A549 (cell line): Measurements from ENCODE around the gene NFATC3. TPM values are rescaled to one million over a fixed set of nuclear protein-coding genes. Genes with fewer than 3 reads are reported as not detected.

Source experiments
- ATAC-seq, 2 experiments: fragments of 200-7000 bp in 1 of 2; fragments of >200 bp in 1 of 2; cut with Nextera tagmentation in 1 of 2; cut with Tn5 transposase in 1 of 2; 3 replicates each; pipeline versions ENCODE4 v1.8.0 to v1.9.1; 2018 to 2020; ENCODE audit warnings: mild to moderate bottlenecking in 1 of 2, moderate library complexity in 1 of 2
- CTCF ChIA-PET: fragments of 300-600 bp; sonication (Branson Sonifier 250); formaldehyde crosslinking; extraction: SDS; loops from one replicate; lab custom pipeline; 2021; ENCODE audit warnings: antibody characterized with exemption, inconsistent platforms; lab: Yijun Ruan, JAX
- POLR2A ChIA-PET: fragments of 350-600 bp; formaldehyde crosslinking; extraction: SDS; loops from one replicate; lab custom pipeline; 2021; ENCODE audit warnings: antibody characterized with exemption, inconsistent platforms; lab: Yijun Ruan, JAX
- DNase-seq, 2 experiments: peaks; one replicate each; pipeline versions ENCODE4 v3.0.0 to v3.0.0-alpha.2; 2011 to 2016; ENCODE audit warnings: low read depth in 1 of 2, low spot score in 1 of 2
- FAIRE-seq: peaks from 2 replicates; lab custom pipeline; 2011; peaks lifted over from hg19 to GRCh38; lab: Jason Lieb, UNC
- H3K27ac ChIP-seq, 2 experiments: fragments of >200 bp; sonication (Bioruptor Twin); formaldehyde crosslinking; 3 replicates each; pipeline ENCODE4 v1.5.1; 2016 to 2017
- H3K4me1 ChIP-seq: fragments of >200 bp; sonication (Bioruptor Twin); formaldehyde crosslinking; 3 replicates; pipeline ENCODE4 v1.6.1; 2016
- H3K4me2 ChIP-seq: fragments of >200 bp; sonication (Bioruptor Twin); formaldehyde crosslinking; 3 replicates; pipeline ENCODE4 v1.6.1; 2016
- H3K4me3 ChIP-seq: fragments of >200 bp; sonication (Bioruptor Twin); formaldehyde crosslinking; 3 replicates; pipeline ENCODE4 v1.5.1; 2016
- H3K9me3 ChIP-seq: fragments of >200 bp; sonication (Bioruptor Twin); formaldehyde crosslinking; 3 replicates; pipeline ENCODE4 v1.6.1; 2016
- CBX2 ChIP-seq: fragments of 200-600 bp; sonication (generic); IDR thresholded peaks from 2 replicates; pipeline ENCODE4 v1.6.1; 2016; ENCODE audit warnings: low read depth, mild to moderate bottlenecking, borderline replicate concordance
- CHD2 ChIP-seq: fragments of 150-350 bp; IDR thresholded peaks from 2 replicates; pipeline ENCODE4 v1.6.1; 2014; ENCODE audit warnings: low read length; ENCODE audit not compliant: partially characterized antibody
- CHD4 ChIP-seq: fragments of 200-600 bp; sonication (generic); IDR thresholded peaks from 2 replicates; pipeline ENCODE4 v1.6.1; 2016; ENCODE audit warnings: antibody characterized with exemption, mild to moderate bottlenecking, borderline replicate concordance
- EP300 ChIP-seq, 2 experiments: fragments of >200 bp; sonication (Bioruptor Twin); formaldehyde crosslinking; IDR thresholded peaks; 2 replicates in 1 of 2; 3 replicates in 1 of 2; pipeline ENCODE4 v1.6.1; 2016 to 2017
- ESRRA ChIP-seq: fragments of 150-350 bp; IDR thresholded peaks from 2 replicates; pipeline ENCODE4 v1.6.1; 2014; ENCODE audit warnings: mild to moderate bottlenecking, low read length, borderline replicate concordance
- FOSL2 ChIP-seq, 2 experiments: fragments of 450-650 bp in 1 of 2; fragments of >200 bp in 1 of 2; sonication (Bioruptor Twin) in 1 of 2; formaldehyde crosslinking; IDR thresholded peaks; 2 replicates each; pipeline versions ENCODE4 v1.5.0 to v1.6.1; 2016 to 2020; ENCODE audit warnings: mild to moderate bottlenecking in 1 of 2, moderate library complexity in 1 of 2
- GATA3 ChIP-seq: IDR thresholded peaks from 2 replicates; pipeline ENCODE4 v1.6.1; 2012; ENCODE audit warnings: borderline replicate concordance
- HDAC2 ChIP-seq: fragments of 200-600 bp; sonication (generic); IDR thresholded peaks from 2 replicates; pipeline ENCODE4 v1.6.1; 2016
- HEYL ChIP-seq: fragments of 250-450 bp; sonication (Bioruptor Pico); IDR thresholded peaks from 2 replicates; pipeline ENCODE4 v1.8.0; 2021; ENCODE audit warnings: mild to moderate bottlenecking, moderate library complexity
- HOXB13 ChIP-seq: fragments of 250-450 bp; sonication (Bioruptor Pico); IDR thresholded peaks from 2 replicates; pipeline ENCODE4 v1.5.0; 2020; ENCODE audit warnings: low read depth, mild to moderate bottlenecking, moderate library complexity
- MAZ ChIP-seq: fragments of 150-350 bp; IDR thresholded peaks from 2 replicates; pipeline ENCODE4 v1.6.1; 2014; ENCODE audit warnings: antibody characterized with exemption, low read depth, low read length, borderline replicate concordance
- NPAS2 ChIP-seq: fragments of 250-450 bp; sonication (Bioruptor Pico); IDR thresholded peaks from 2 replicates; pipeline ENCODE4 v1.8.0; 2022; ENCODE audit warnings: mild to moderate bottlenecking, moderate library complexity, borderline replicate concordance
- NR3C1 ChIP-seq: fragments of >200 bp; sonication (Bioruptor Twin); formaldehyde crosslinking; IDR thresholded peaks from 3 replicates; pipeline ENCODE4 v1.6.1; 2017
- RAD21 ChIP-seq, 2 experiments: fragments of >200 bp in 1 of 2; sonication (Bioruptor Twin) in 1 of 2; formaldehyde crosslinking in 1 of 2; IDR thresholded peaks in 1 of 2; conservative IDR thresholded peaks in 1 of 2; 2 replicates in 1 of 2; 3 replicates in 1 of 2; pipeline ENCODE4 v1.6.1; 2012 to 2018; ENCODE audit warnings: inconsistent platforms in 1 of 2
- RARB ChIP-seq: fragments of 250-450 bp; sonication (Bioruptor Pico); IDR thresholded peaks from 2 replicates; pipeline ENCODE4 v1.8.0; 2021; ENCODE audit warnings: mild to moderate bottlenecking, moderate library complexity
- SMC3 ChIP-seq: fragments of >200 bp; sonication (Bioruptor Twin); formaldehyde crosslinking; IDR thresholded peaks from 3 replicates; pipeline ENCODE4 v1.6.1; 2018; ENCODE audit warnings: inconsistent platforms
- TFCP2L1 ChIP-seq: fragments of 250-450 bp; sonication (Bioruptor Pico); IDR thresholded peaks from 2 replicates; pipeline ENCODE4 v1.5.0; 2021; ENCODE audit warnings: mild to moderate bottlenecking
- WGBS: methylation state at CpG from one replicate; pipeline ENCODE4 v1.1.6; 2017; ENCODE audit errors: missing lambda C conversion rate; 5-methylcytosine and 5-hydroxymethylcytosine counted together
- polyA plus RNA-seq, 4 experiments: library from polyadenylated mRNA; depleted of rRNA in 3 of 4; stranded (reverse); fragments of >200 nt; fragmentation: RNase III in 1 of 4; extraction: RNeasy Plus Mini Kit Qiagen cat#74134 plus additional on column Dnase treatment in 1 of 4; gene quantifications; 2 replicates in 3 of 4; 3 replicates in 1 of 4; pipeline ENCODE4 v1.2.3, GENCODE V29; 2011 to 2017
- TF ChIP-seq, protein P1 (sequence below): IDR thresholded peaks from 2 replicates; pipeline ENCODE4 v1.6.1; 2012; ENCODE audit warnings: low read depth, borderline replicate concordance
- TF ChIP-seq, protein P2 (sequence below): fragments of >200 bp; sonication (Bioruptor Twin); formaldehyde crosslinking; IDR thresholded peaks from 2 replicates; pipeline ENCODE4 v1.6.1; 2016
- TF ChIP-seq, protein P3 (sequence below): fragments of >200 bp; sonication (Bioruptor Twin); formaldehyde crosslinking; IDR thresholded peaks from 3 replicates; pipeline ENCODE4 v1.5.1; 2016
- TF ChIP-seq, protein P4 (sequence below): fragments of 250-450 bp; sonication (Bioruptor Pico); IDR thresholded peaks from 2 replicates; pipeline ENCODE4 v1.5.0; 2021; ENCODE audit warnings: mild to moderate bottlenecking, moderate library complexity, borderline replicate concordance

Gene NFATC3
- polyA plus RNA-seq, 2 of the 4 experiments (the other 2 are of a cell fraction) = 13.3 to 23.9 TPM

DNA sequence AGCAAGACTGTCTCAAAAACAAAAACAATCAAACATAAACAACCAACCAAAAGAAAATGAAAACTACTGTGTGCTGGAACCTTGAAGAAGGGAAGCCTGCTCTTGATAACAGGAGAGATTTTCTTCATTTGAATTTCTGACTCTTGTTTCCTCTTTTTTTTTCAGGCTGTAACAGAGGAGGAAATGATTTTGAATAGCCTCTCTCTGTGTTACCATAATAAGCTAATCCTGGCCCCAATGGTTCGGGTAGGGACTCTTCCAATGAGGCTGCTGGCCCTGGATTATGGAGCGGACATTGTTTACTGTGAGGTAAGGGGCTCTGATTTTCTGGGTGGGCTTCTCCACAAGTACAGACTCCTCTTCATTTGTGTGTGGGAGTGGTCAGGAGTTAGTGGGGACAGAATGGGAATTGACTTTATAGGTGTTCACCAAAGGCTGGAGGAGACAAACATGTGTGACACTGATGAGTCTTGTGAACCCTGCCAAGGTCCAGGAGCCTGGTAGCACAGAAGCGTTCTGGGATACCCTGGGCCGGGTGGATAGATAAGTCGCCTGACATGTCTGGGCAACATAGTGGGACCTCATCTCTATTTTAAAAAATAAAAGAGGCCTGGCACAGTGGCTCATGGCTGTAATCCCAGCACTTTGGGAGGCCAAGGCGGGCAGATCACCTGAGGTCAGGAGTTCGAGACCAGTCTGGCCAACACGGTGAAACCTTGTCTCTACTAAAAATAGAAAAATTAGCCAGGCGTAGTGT lies 47.2 kb upstream of the NFATC3 start:
- CTCF ChIA-PET = interaction anchor here (0.7 to 1.6 kb wide), 5 partner anchors 9 to 54 kb away, joined by 3 to 5 read pairs (median 3); no protein-coding TSS in a partner anchor
- ATAC-seq = no peak

DNA sequence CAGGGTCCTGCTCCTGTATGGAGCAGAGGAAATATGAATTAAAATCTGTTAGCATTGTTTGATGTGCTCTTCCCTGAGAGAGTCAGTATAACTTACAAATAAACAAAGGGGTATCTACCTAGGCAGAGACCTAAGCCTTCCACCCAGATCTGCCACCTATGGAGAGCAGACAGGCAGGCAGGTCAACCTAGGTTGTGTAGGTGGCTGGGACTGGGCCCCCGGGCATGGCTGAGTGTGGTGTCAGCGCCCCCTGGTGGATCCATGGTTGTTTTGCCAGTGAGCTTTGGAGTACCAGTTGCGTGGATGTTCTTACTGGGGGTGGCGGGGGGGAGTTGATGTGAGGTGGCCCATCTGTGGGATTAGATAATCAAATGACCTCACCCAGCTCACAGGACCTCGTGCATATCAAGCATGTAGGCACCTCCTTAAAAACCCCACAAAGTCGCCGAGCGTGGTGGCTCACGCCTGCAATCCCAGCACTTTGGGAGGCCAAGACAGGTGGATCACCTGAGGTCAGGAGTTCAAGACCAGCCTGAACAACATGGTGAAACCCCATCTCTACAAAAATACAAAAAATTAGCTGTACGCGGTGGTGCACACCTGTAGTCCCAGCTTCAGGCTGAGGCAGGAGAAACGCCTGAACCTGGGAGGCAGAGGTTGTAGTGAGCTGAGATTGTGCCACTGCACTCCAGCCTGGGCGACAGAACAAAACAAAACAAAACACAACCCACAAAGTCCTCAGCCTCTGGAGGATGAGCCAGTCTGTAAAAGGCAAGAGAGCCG lies 44.5 kb upstream of the NFATC3 start:
- H3K27ac ChIP-seq = no peak overlapping the region
- CTCF ChIA-PET = interaction anchor here (0.5 to 3.8 kb wide), 37 partner anchors 9 to 555 kb away, joined by 3 to 21 read pairs (median 5); partner anchors contain the start of genes DDX28, DUS2 and NFATC3
- WGBS = 91% methylated on average over 9 of the region's 14 CpGs

More for the DNA sequence above, 47.2 kb upstream of the NFATC3 start:
- Histone ChIP-seq H3K9me3 (no peaks in the 10 kb centered on the region), H3K4me2 (no peak overlapping the region), H3K4me3 (no peak overlapping the region), H3K27ac (no peak overlapping the region), H3K4me1 (no peaks in the 10 kb centered on the region)
- WGBS = 94% methylated on average over 9 of the region's 9 CpGs
- POLR2A ChIA-PET = no interaction called here
- DNase-seq = no peak
- FAIRE-seq = no peak
- no peak for TF ChIP-seq MAZ
- TF ChIP-seq CHD2 = no peak

DNA sequence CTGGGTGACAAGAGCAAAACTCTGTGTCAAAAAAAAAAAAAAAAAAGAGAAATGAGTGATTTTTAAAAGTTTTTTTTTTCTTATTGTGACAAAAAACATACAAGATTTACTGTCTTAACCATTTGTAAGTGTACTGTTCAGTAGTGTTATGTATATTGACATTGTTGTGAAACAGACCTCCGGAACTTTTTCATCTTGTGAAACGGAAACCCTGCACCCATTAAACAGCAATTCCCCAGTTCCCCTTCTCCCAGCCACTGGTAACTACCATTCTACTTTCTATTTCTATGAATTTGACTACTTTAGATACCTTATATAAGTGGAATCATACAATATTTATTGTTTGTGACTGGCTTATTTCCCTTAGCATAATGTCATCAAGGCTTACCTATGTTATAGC lies 43.4 kb upstream of the NFATC3 start:
- Histone ChIP-seq H3K27ac (no peak overlapping the region), H3K4me1 (no peaks in the 10 kb centered on the region), H3K9me3 (no peaks in the 10 kb centered on the region), H3K4me3 (no peak overlapping the region), H3K4me2 (no peak overlapping the region)
- no peak for FAIRE-seq
- ChIA-PET CTCF (interaction anchor here (0.9 to 3.8 kb wide), 13 partner anchors 10 to 226 kb away, joined by 3 to 21 read pairs (median 9); partner anchors contain the start of genes DDX28 and DUS2), POLR2A (no interaction called here)
- no peak for DNase-seq
- TF ChIP-seq MAZ = no peak
- TF ChIP-seq GATA3 = no peak
- TF ChIP-seq, protein P1, sequence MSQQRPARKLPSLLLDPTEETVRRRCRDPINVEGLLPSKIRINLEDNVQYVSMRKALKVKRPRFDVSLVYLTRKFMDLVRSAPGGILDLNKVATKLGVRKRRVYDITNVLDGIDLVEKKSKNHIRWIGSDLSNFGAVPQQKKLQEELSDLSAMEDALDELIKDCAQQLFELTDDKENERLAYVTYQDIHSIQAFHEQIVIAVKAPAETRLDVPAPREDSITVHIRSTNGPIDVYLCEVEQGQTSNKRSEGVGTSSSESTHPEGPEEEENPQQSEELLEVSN = no peak
- no peak for TF ChIP-seq FOSL2 (IDR thresholded peaks at IDR 0.05)
- no peak for TF ChIP-seq FOSL2 (CRISPR knock-in tag; IDR thresholded peaks at IDR 0.05)
- no peak for TF ChIP-seq RARB (CRISPR knock-in tag)
- no peak for TF ChIP-seq ESRRA
- TF ChIP-seq, protein P2, sequence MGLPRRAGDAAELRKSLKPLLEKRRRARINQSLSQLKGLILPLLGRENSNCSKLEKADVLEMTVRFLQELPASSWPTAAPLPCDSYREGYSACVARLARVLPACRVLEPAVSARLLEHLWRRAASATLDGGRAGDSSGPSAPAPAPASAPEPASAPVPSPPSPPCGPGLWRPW = no peak
- TF ChIP-seq NR3C1 = no peak
- TF ChIP-seq HDAC2 = no peak
- TF ChIP-seq CBX2 = no peak
- no peak for TF ChIP-seq HOXB13 (CRISPR knock-in tag)
- TF ChIP-seq TFCP2L1 (CRISPR knock-in tag) = no peak
- no peak for ATAC-seq
- WGBS = 86% methylated on average over 2 of the region's 2 CpGs

More for the DNA sequence above, 44.5 kb upstream of the NFATC3 start:
- Histone ChIP-seq H3K4me2 (no peak overlapping the region), H3K4me1 (no peaks in the 10 kb centered on the region), H3K9me3 (no peaks in the 10 kb centered on the region), H3K4me3 (no peak overlapping the region)
- POLR2A ChIA-PET = interaction anchor here (0.6 kb wide), 5 partner anchors 12 to 929 kb away, joined by 3 to 8 read pairs (median 5); no protein-coding TSS in a partner anchor
- no peak for FAIRE-seq
- ATAC-seq = peak; percentile 100
- TF ChIP-seq CHD4 (no peak), NPAS2 (CRISPR knock-in tag) (no peak), SMC3 (peak; percentile 64), RAD21 (conservative IDR thresholded peaks at IDR 0.05 in 1 of 2, IDR thresholded peaks at IDR 0.05 in 1 of 2) (peak; percentile 77 to 88), CHD2 (no peak), HEYL (CRISPR knock-in tag) (no peak), EP300 (IDR thresholded peaks at IDR 0.05) (no peak)
- TF ChIP-seq, protein P3, sequence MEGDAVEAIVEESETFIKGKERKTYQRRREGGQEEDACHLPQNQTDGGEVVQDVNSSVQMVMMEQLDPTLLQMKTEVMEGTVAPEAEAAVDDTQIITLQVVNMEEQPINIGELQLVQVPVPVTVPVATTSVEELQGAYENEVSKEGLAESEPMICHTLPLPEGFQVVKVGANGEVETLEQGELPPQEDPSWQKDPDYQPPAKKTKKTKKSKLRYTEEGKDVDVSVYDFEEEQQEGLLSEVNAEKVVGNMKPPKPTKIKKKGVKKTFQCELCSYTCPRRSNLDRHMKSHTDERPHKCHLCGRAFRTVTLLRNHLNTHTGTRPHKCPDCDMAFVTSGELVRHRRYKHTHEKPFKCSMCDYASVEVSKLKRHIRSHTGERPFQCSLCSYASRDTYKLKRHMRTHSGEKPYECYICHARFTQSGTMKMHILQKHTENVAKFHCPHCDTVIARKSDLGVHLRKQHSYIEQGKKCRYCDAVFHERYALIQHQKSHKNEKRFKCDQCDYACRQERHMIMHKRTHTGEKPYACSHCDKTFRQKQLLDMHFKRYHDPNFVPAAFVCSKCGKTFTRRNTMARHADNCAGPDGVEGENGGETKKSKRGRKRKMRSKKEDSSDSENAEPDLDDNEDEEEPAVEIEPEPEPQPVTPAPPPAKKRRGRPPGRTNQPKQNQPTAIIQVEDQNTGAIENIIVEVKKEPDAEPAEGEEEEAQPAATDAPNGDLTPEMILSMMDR = peak; percentile 74
- TF ChIP-seq, protein P4, sequence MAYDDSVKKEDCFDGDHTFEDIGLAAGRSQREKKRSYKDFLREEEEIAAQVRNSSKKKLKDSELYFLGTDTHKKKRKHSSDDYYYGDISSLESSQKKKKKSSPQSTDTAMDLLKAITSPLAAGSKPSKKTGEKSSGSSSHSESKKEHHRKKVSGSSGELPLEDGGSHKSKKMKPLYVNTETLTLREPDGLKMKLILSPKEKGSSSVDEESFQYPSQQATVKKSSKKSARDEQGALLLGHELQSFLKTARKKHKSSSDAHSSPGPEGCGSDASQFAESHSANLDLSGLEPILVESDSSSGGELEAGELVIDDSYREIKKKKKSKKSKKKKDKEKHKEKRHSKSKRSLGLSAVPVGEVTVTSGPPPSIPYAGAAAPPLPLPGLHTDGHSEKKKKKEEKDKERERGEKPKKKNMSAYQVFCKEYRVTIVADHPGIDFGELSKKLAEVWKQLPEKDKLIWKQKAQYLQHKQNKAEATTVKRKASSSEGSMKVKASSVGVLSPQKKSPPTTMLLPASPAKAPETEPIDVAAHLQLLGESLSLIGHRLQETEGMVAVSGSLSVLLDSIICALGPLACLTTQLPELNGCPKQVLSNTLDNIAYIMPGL (CRISPR knock-in tag) = no peak
- TF ChIP-seq, all 56 proteins: peak for 3
- DNase-seq = peak; percentile 76 to 80
